SK-N-SH treated with all-trans-retinoic acid at 6 μM for 48 hours (cell line): ENCODE data around the gene ESD.

Experiments
- ARNTL ChIP-seq: fragments of 450-650 bp; formaldehyde crosslinking; IDR thresholded peaks from 2 replicates; pipeline ENCODE4 v1.5.0; 2020; ENCODE audit warnings: low read depth, mild to moderate bottlenecking, moderate library complexity, borderline replicate concordance
- ESRRG ChIP-seq: fragments of 250-450 bp; sonication (Bioruptor Pico); IDR thresholded peaks from 2 replicates; pipeline ENCODE4 v1.6.1; 2021; ENCODE audit warnings: mild to moderate bottlenecking
- PATZ1 ChIP-seq: fragments of 250-450 bp; sonication (Bioruptor Pico); IDR thresholded peaks from 2 replicates; pipeline ENCODE4 v1.8.0; 2020; ENCODE audit warnings: mild to moderate bottlenecking, moderate library complexity, borderline replicate concordance
- RARB ChIP-seq: fragments of 250-450 bp; sonication (Bioruptor Pico); IDR thresholded peaks from 2 replicates; pipeline ENCODE4 v1.8.0; 2021; ENCODE audit warnings: mild to moderate bottlenecking, moderate library complexity
- SNAI2 ChIP-seq: fragments of 250-450 bp; sonication (Bioruptor Pico); IDR thresholded peaks from 2 replicates; pipeline ENCODE4 v1.5.0; 2020; ENCODE audit warnings: mild to moderate bottlenecking, moderate library complexity
- TOX ChIP-seq: fragments of 250-450 bp; sonication (Bioruptor Pico); IDR thresholded peaks from 2 replicates; pipeline ENCODE4 v1.8.0; 2021; ENCODE audit warnings: mild to moderate bottlenecking, moderate library complexity, borderline replicate concordance
- TSHZ2 ChIP-seq: fragments of 250-450 bp; sonication (Bioruptor Pico); IDR thresholded peaks from 2 replicates; pipeline ENCODE4 v1.5.0; 2020; ENCODE audit warnings: mild to moderate bottlenecking, moderate library complexity
- ZFP3 ChIP-seq: fragments of 250-450 bp; sonication (Bioruptor Pico); IDR thresholded peaks from 2 replicates; pipeline ENCODE4 v1.5.0; 2020; ENCODE audit warnings: mild to moderate bottlenecking, moderate library complexity
- ZFP30 ChIP-seq: fragments of 450-650 bp; formaldehyde crosslinking; IDR thresholded peaks from 2 replicates; pipeline ENCODE4 v1.5.0; 2022; ENCODE audit warnings: mild to moderate bottlenecking, moderate library complexity
- ZNF8 ChIP-seq: fragments of 450-650 bp; formaldehyde crosslinking; IDR thresholded peaks from 2 replicates; pipeline ENCODE4 v1.5.0; 2020; ENCODE audit warnings: mild to moderate bottlenecking, moderate library complexity
- TF ChIP-seq, protein P1 (sequence below): fragments of 250-450 bp; sonication (Bioruptor Pico); IDR thresholded peaks from 2 replicates; pipeline ENCODE4 v1.8.0; 2021; ENCODE audit warnings: low read depth, mild to moderate bottlenecking, moderate library complexity, borderline replicate concordance
- TF ChIP-seq, protein P2 (sequence below): fragments of 250-450 bp; sonication (Bioruptor Pico); IDR thresholded peaks from 2 replicates; pipeline ENCODE4 v1.5.1; 2020; ENCODE audit warnings: low read depth, mild to moderate bottlenecking, moderate library complexity

DNA sequence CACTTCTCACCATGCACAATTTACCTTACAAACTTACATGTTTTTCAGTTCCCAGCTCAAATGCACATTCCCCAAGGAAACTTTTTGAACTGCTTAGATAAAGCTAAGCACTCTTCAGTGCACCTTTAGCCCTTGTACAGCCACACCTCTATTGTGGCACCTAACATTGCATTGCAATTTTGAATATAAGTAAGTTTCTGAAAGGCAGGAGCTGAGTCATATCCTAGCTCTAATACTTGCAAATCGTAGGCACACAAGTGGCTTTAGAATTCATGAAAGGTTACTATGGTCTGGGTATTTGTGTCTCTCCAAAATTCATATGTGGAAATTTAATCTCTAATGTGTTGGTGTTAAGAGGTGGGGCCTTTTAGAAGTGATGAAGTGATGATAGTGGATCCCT is 4.9 kb upstream of the ESD start:
- TF ChIP-seq, protein P1, sequence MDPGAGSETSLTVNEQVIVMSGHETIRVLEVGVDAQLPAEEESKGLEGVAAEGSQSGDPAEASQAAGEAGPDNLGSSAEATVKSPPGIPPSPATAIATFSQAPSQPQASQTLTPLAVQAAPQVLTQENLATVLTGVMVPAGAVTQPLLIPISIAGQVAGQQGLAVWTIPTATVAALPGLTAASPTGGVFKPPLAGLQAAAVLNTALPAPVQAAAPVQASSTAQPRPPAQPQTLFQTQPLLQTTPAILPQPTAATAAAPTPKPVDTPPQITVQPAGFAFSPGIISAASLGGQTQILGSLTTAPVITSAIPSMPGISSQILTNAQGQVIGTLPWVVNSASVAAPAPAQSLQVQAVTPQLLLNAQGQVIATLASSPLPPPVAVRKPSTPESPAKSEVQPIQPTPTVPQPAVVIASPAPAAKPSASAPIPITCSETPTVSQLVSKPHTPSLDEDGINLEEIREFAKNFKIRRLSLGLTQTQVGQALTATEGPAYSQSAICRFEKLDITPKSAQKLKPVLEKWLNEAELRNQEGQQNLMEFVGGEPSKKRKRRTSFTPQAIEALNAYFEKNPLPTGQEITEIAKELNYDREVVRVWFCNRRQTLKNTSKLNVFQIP (CRISPR knock-in tag): no peak
- no peak for TF ChIP-seq ESRRG (CRISPR knock-in tag)
- TF ChIP-seq RARB (CRISPR knock-in tag): no peak
- no peak for TF ChIP-seq PATZ1 (CRISPR knock-in tag)
- no peak for TF ChIP-seq TOX (CRISPR knock-in tag)
- TF ChIP-seq, protein P2, sequence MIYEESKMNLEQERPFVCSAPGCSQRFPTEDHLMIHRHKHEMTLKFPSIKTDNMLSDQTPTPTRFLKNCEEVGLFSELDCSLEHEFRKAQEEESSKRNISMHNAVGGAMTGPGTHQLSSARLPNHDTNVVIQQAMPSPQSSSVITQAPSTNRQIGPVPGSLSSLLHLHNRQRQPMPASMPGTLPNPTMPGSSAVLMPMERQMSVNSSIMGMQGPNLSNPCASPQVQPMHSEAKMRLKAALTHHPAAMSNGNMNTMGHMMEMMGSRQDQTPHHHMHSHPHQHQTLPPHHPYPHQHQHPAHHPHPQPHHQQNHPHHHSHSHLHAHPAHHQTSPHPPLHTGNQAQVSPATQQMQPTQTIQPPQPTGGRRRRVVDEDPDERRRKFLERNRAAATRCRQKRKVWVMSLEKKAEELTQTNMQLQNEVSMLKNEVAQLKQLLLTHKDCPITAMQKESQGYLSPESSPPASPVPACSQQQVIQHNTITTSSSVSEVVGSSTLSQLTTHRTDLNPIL: no peak
- TF ChIP-seq ZFP30 (CRISPR knock-in tag): no peak
- no peak for TF ChIP-seq SNAI2 (CRISPR knock-in tag)
- no peak for TF ChIP-seq ZFP3 (CRISPR knock-in tag)
- no peak for TF ChIP-seq ZNF8 (CRISPR knock-in tag)
- TF ChIP-seq TSHZ2 (CRISPR knock-in tag): no peak
- no peak for TF ChIP-seq ARNTL (CRISPR knock-in tag)
